HepG2 (cell line): Measurements from ENCODE around the gene RIOK3. TPM values are rescaled to one million over a fixed set of nuclear protein-coding genes. Genes with fewer than 3 reads are reported as not detected.
A peak's percentile ranks its signal among the peaks of the same experiment; 100 is the strongest.

Experiments used
- ARNTL ChIP-seq: sonication (generic); formaldehyde crosslinking; IDR thresholded peaks from 2 replicates; pipeline ENCODE4 v1.4.0; 2020; ENCODE audit warnings: mild to moderate bottlenecking, missing genetic modification reagents
- ESRRA ChIP-seq: sonication (generic); formaldehyde crosslinking; IDR thresholded peaks from 2 replicates; pipeline ENCODE4 v1.5.1; 2020; ENCODE audit warnings: mild to moderate bottlenecking, low read depth, missing genetic modification reagents
- FOXK2 ChIP-seq: fragments of 450-650 bp; IDR thresholded peaks from 2 replicates; pipeline ENCODE4 v1.6.1; 2016
- GTF3A ChIP-seq: sonication (generic); formaldehyde crosslinking; conservative IDR thresholded peaks from 2 replicates; pipeline ENCODE4 v1.4.0; 2020; ENCODE audit warnings: mild to moderate bottlenecking, missing genetic modification reagents
- HOXA7 ChIP-seq: sonication (generic); formaldehyde crosslinking; IDR thresholded peaks from 2 replicates; pipeline ENCODE4 v1.8.1; 2022; ENCODE audit warnings: mild to moderate bottlenecking, missing genetic modification reagents, moderate library complexity
- LCORL ChIP-seq, 2 experiments: fragments of 450-650 bp in 1 of 2; sonication (generic) in 1 of 2; formaldehyde crosslinking in 1 of 2; IDR thresholded peaks; 2 replicates each; pipeline versions ENCODE4 v1.5.0 to v1.6.1; 2017 to 2020; ENCODE audit warnings: antibody characterized with exemption in 1 of 2, missing genetic modification reagents in 1 of 2
- MNT ChIP-seq: fragments of 450-650 bp; IDR thresholded peaks from 2 replicates; pipeline ENCODE4 v1.6.1; 2016
- MXD4 ChIP-seq: IDR thresholded peaks from 2 replicates; pipeline ENCODE4 v1.6.1; 2016; ENCODE audit warnings: mild to moderate bottlenecking, missing biosample characterization, missing genetic modification reagents
- MXI1 ChIP-seq: IDR thresholded peaks from 3 replicates; pipeline ENCODE4 v1.6.1; 2012; ENCODE audit warnings: low read depth, low read length, inconsistent platforms, borderline replicate concordance
- NCOR1 ChIP-seq: fragments of 200-600 bp; sonication (generic); IDR thresholded peaks from 2 replicates; pipeline ENCODE4 v1.7.0; 2017; ENCODE audit warnings: antibody characterized with exemption, low read length, borderline replicate concordance
- NR2F6 ChIP-seq, 2 experiments: IDR thresholded peaks; 2 replicates each; pipeline ENCODE4 v1.6.1; 2016; ENCODE audit warnings: antibody characterized with exemption in 1 of 2, mild to moderate bottlenecking in 1 of 2
- THAP11 ChIP-seq: IDR thresholded peaks from 2 replicates; pipeline ENCODE4 v1.6.1; 2016; ENCODE audit warnings: missing biosample characterization, missing genetic modification reagents
- ZFP41 ChIP-seq: sonication (generic); formaldehyde crosslinking; IDR thresholded peaks from 2 replicates; pipeline ENCODE4 v1.4.0; 2020; ENCODE audit warnings: mild to moderate bottlenecking, missing genetic modification reagents, borderline replicate concordance
- ZNF282 ChIP-seq: fragments of 450-650 bp; IDR thresholded peaks from 2 replicates; pipeline ENCODE4 v1.6.1; 2018; ENCODE audit not compliant: partially characterized antibody
- ZNF333 ChIP-seq: sonication (generic); formaldehyde crosslinking; IDR thresholded peaks from 2 replicates; pipeline ENCODE4 v1.4.0; 2020; ENCODE audit warnings: mild to moderate bottlenecking, missing genetic modification reagents, borderline replicate concordance
- ZNF687 ChIP-seq: sonication (generic); formaldehyde crosslinking; IDR thresholded peaks from 2 replicates; pipeline ENCODE4 v1.5.1; 2020; ENCODE audit warnings: mild to moderate bottlenecking, missing genetic modification reagents, moderate library complexity
- ZNF761 ChIP-seq: sonication (generic); formaldehyde crosslinking; conservative IDR thresholded peaks from 2 replicates; pipeline ENCODE4 v1.4.0; 2020; ENCODE audit warnings: mild to moderate bottlenecking, missing genetic modification reagents
- ZNF768 ChIP-seq: sonication (generic); formaldehyde crosslinking; IDR thresholded peaks from 2 replicates; pipeline ENCODE4 v1.4.0; 2020; ENCODE audit warnings: missing genetic modification reagents
- polyA plus RNA-seq, 8 experiments: library from polyadenylated mRNA; depleted of rRNA in 3 of 8; stranded (reverse) in 7 of 8; unstranded in 1 of 8; fragments of >200 nt; fragmentation: Illumina TruSeq in 4 of 8; extraction: Trizol in 4 of 8; gene quantifications; 2 replicates each; pipeline versions ENCODE4 v1.2.1 to v1.2.3, GENCODE V29; 2011 to 2016; ENCODE audit warnings: low read depth in 4 of 8, missing spikeins in 1 of 8, mixed read lengths in 1 of 8; ENCODE audit not compliant: insufficient read depth in 1 of 8
- total RNA-seq, 5 experiments: library from RNA; depleted of rRNA; stranded (reverse); fragments of >200 nt; fragmentation: Illumina TruSeq; extraction: Trizol; gene quantifications; 2 replicates each; pipeline ENCODE4 v1.2.3, GENCODE V29; 2016; ENCODE audit warnings: low read depth in 1 of 5
- TF ChIP-seq, protein P1 (sequence below): sonication (generic); formaldehyde crosslinking; IDR thresholded peaks from 2 replicates; pipeline ENCODE4 v1.5.1; 2020; ENCODE audit warnings: missing genetic modification reagents, mild to moderate bottlenecking, borderline replicate concordance
- TF ChIP-seq, protein P2 (sequence below): sonication (generic); formaldehyde crosslinking; IDR thresholded peaks from 2 replicates; pipeline ENCODE4 v1.4.0; 2020; ENCODE audit warnings: missing genetic modification reagents, low read depth, mild to moderate bottlenecking, borderline replicate concordance

RIOK3 gene
- total and polyA plus RNA-seq, 2 of the 13 experiments (the other 11 are each of a cell fraction or from before 2014, with no cell fraction given): 26.7 to 36.0 TPM

DNA sequence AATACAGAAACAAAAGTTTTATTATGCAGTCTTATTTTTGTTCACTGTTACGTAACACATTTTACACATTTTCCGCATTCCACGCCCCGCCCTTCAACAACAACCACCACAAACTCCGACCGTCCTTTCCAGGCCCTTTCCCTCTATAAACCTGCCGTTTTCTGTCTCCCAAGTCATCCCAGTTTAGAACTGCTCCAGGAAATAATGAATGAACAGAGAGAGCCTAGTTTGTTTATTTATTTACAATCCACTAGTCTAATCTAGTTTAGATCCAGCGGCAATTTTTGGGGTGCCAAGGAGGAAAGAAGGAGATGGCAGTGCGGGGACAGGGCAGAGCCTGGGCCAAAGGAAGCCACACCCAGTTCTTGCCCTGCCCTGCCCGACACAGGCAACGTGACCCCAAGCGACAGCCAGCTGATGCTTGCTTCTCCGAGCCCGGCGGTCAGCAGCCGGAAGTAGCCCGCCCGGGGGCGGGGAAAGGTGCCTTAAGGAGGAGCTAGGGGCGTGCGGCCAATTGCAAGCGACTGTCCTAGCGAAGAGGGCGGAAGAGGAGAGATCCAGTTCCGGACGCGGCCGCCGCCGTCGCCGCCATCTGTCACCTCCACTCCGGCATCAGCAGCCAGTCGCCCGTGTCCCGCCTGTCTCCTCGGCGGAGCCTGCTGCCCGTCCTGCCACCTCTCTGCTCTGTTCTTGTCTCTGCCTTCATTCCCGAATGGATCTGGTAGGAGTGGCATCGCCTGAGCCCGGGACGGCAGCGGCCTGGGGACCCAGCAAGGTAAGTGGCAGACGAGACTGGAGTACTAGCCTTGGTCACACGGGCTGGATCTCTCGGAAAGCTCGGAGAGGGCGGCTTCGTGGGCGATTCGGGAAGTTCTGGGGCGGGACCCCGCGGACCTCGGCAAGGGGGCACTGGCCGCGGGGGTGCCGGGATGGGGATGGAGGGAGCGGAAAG is at the start of gene RIOK3 (continued):
- TF ChIP-seq MNT (peak; percentile 69), ZNF768 (CRISPR knock-in tag) (peak; percentile 51; the same call in 1 of the 2 replicates), MXI1 (peak; percentile 96; the same call in 2 of the 3 replicates), LCORL (IDR thresholded peaks at IDR 0.05) (no peak), LCORL (CRISPR knock-in tag; IDR thresholded peaks at IDR 0.05) (peak; percentile 76), ZNF687 (CRISPR knock-in tag) (peak; percentile 85), HOXA7 (CRISPR knock-in tag) (no peak), NR2F6 (IDR thresholded peaks at IDR 0.05) (peak; percentile 14), NR2F6 (CRISPR knock-in tag; IDR thresholded peaks at IDR 0.05) (peak; percentile 58; the same call in 1 of the 2 replicates), ZNF761 (CRISPR knock-in tag) (no peak), FOXK2 (no peak), MXD4 (CRISPR knock-in tag) (peak; percentile 46; the same call in 1 of the 2 replicates), ZNF333 (peak; percentile 75; the same call in 1 of the 2 replicates), THAP11 (CRISPR knock-in tag) (peak; percentile 83), NCOR1 (peak; percentile 45; the same call in 1 of the 2 replicates), ZFP41 (CRISPR knock-in tag) (no peak), ZNF282 (no peak), ESRRA (peak; percentile 56; the same call in 1 of the 2 replicates), GTF3A (CRISPR knock-in tag) (0 out of 2 replicates have a peak, but pooled peaks have one; percentile 53), ARNTL (peak; percentile 94)
- TF ChIP-seq, protein P1, sequence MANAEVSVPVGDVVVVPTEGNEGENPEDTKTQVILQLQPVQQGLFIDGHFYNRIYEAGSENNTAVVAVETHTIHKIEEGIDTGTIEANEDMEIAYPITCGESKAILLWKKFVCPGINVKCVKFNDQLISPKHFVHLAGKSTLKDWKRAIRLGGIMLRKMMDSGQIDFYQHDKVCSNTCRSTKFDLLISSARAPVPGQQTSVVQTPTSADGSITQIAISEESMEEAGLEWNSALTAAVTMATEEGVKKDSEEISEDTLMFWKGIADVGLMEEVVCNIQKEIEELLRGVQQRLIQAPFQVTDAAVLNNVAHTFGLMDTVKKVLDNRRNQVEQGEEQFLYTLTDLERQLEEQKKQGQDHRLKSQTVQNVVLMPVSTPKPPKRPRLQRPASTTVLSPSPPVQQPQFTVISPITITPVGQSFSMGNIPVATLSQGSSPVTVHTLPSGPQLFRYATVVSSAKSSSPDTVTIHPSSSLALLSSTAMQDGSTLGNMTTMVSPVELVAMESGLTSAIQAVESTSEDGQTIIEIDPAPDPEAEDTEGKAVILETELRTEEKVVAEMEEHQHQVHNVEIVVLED (CRISPR knock-in tag): peak; percentile 65; the same call in 1 of the 2 replicates
- TF ChIP-seq, protein P2, sequence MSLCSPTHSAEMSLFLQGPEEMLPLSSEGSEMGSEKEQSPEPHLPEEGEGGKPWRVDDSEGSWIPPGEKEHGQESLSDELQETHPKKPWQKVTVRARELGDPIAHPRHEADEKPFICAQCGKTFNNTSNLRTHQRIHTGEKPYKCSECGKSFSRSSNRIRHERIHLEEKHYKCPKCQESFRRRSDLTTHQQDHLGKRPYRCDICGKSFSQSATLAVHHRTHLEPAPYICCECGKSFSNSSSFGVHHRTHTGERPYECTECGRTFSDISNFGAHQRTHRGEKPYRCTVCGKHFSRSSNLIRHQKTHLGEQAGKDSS (CRISPR knock-in tag): peak; percentile 72
